Hematopoietic multipotent progenitor cell treated with erythropoietin and hydrocortisone succinate and interleukin-3 and kit ligand, for 4 days (in vitro differentiated cells): ENCODE data around the gene NKAP.
"Not testable (repeated sequence)": the region's sequence is repeated elsewhere in the genome, so short reads cannot be mapped to it uniquely, and the experiment has no call there.

Source experiments
- DNase-seq: peaks from one replicate; pipeline ENCODE4 v3.0.0-alpha.2; 2015

Gene NKAP

DNA sequence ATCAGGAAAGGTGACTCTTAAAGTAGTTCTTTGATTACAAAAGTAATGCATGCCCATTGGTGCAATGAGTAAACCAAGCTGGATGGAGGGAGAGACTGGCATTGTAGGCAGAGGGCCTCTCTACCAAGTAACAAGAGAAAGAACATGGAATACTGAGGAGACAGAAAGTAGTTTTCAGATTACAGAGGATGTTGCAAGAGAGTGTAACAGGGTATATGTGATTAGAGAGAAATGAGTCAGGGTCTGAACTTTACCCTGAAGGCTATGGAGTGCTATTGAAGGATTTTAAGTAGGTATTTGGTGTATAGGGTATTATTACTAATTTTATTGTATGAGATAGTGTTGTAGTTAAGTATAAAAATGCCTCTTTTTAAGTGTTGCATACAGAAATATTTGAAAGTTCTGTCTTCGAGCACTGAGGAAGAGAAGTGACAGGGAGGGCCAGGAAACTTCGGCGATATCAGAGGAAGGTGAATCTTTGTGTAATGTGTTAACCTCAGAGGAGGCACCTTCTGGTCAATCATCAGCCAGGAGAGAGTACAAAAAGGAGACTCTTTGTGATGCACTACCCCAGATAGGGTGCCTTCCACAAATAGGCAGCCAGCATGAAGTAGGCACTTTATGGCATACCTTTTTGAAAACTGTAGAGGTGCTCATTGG, 8.2 kb downstream of the NKAP start:
- no peak for DNase-seq

- DNase-seq: not testable (repeated sequence)
These were observed 21.2 kb downstream of the NKAP start for GRCh38 chrX:119922391-119922790.

GRCh38 chrX:119919835-119920585, 23.5 kb downstream of the NKAP start:
- DNase-seq: no peak

DNA sequence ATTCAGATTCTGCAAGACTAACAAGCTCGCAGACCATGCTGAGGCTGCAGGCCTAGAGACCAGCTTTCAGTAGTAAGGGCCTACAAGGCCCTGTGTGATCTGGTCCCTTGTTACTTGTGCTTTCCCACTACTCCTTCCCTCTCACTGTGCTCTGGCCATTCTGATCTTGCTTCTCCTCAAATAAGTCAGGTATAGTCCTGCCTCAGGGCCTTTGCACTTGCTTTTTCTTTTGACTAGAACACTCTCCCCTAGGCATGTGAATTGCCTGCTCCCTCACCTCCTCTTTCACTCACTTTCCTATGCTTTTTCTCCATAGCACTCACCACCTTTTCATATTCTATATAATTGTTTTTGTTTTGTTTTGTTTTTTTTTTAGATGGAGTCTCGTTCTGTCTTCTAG, 25.7 kb downstream of the NKAP start:
- DNase-seq: no peak

DNA sequence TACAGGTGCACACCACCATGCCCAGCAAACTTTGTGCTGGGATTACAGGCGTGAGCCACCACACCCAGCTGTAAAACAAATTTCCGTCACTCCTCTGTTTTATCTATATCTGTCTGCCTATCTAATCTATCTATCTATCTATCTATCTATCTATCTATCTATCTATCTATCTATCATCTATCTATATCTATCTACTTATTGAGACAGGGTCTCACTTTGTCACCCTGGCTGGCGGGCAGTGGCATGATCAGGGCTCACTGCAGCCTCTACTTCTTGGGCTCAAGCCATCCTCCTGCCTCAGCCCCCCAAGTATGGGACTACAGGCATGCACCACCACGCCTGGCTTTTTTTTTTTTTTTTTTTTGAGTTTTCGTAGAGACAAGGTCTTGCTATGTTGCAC, 27.2 kb downstream of the NKAP start:
- DNase-seq: no peak

GRCh38 chrX:119900976-119901375, 42.6 kb downstream of the NKAP start:
- peak; percentile 18 for DNase-seq

GRCh38 chrX:119899125-119899524, 44.4 kb downstream of the NKAP start:
- peak; percentile 31 for DNase-seq

- no peak for DNase-seq
These were observed 47.7 kb downstream of the NKAP start, which contains the start of gene AKAP14 for GRCh38 chrX:119895843-119896326. TSS of gene AKAP14 (plus strand) at chrX:119895893. CDS start at chrX:119903224, 7,331 bp downstream.

GRCh38 chrX:119891961-119892692, 51.4 kb downstream of the NKAP start:
- DNase-seq: not testable (repeated sequence)

DNA sequence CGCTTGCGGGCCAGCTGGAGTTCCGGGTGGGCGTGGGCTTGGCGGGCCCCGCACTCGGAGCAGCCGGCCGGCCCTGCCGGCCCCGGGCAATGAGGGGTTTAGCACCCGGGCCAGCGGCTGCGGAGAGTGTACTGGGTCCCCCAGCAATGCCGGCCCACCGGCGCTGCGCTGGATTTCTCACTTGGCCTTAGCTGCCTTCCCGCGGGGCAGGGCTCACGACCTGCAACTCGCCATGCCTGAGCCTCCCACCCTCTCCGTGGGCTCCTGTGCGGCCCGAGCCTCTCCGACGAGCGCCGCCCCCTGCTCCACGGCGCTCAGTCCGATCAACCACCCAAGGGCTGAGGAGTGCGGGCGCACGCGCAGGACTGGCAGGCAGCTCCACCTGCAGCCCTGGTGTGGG, 52.9 kb downstream of the NKAP start:
- DNase-seq: not testable (repeated sequence)

- DNase-seq: peak; percentile 81
These were observed 55.7 kb downstream of the NKAP start for GRCh38 chrX:119887721-119888425.

DNA sequence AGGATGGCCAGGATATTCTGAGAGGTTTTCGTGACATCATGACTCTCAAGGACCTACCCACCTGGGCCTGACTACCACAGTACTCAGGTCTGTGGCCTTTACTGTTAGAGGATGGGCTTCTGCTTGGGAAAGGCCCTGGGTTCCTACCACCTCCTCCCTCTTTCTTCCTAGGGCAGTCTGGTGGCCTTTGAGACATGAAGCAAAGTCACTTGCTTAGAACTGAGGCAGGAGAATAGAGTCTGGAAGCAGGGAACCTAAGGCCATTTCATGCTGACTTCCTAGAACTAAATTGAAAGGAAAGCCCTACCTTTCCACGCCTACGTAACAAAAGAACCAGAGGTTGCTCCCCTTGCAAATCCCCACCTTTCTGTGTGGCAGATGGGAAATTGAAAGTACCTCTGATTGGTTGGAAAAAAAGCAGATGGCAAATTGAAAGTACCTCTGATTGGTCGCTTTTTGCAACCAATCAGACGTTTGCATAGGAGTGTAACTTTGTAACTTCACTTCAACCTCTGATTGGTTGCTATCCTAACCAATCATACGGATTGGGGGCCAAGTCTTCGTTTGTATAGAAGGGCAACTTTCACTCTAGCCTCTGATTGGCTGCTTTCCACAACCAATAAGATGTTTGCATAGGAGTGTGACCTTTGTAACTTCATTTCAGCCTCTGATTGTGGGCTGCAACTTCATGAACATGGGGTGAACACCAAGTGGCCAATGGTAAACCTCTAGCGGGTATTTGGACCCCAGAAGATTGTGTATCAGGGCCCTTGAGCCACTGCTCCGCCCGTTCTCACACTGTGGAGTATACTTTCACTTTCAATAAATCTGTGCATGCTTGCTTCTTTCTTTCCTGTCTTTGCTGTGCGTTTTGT, 57.8 kb downstream of the NKAP start:
- peak; percentile 25 for DNase-seq

DNA sequence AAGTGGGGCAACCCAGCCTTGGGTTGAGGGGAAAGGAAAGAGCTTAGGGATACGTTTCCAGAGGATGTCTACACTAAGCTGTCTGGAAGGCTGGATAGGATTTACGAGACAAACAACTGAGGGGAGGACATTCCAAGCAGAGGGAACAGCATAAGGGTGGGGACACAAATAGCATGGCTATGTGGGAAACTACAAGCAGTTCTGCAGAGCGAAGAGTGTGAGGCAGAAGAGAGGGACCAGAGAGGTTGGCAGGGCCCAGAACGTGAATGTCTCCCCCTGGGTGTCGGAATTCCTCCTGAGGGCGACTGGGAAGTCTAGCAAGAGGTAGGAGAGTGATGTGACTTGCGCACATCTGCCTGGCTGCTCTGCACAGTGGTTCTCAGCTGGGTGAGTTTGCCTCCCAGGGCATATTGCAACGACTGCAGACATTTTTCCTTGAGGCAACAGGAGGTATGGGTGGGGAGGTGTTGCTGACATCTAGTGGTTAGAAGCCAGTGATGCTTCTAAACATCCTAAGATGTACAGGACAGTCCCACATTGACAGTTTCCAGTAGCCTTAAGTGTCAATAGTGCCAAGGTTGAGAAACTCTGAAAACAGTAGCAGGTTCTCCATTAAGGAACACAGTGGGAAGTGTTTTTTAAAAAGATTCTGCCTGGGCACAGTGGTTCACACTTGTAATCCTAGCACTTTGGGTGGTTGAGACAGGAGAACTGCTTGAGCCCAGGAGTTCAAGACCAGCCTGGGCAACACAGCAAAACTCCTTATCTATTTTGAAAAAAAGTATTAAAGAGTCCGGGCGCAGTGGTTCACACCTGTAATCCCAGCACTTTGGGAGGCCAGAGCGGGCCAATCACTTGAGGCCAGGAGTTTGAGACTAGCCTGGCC, 62.8 kb downstream of the NKAP start:
- DNase-seq: peak; percentile 76

DNA sequence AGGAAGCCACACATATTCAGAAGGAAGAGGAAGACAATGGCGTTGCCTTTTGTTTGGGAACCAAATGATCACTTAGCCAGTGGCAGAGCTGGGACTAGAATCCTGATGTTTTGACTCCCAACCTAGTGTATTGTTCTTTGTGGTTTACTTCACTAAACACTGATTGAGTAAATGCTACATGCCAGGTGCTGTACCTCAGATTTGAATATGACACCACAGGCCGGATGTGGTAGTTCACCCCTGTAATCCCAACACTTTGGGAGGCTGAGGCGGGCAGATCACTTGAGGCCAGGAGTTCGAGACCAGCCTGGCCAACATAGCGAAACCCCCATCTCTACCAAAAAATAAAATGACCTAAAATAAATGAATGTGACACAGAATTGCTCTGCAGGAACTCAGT, 63.5 kb downstream of the NKAP start:
- DNase-seq: no peak

- DNase-seq: no peak
These were observed 64.8 kb downstream of the NKAP start for GRCh38 chrX:119878740-119879139.

DNA sequence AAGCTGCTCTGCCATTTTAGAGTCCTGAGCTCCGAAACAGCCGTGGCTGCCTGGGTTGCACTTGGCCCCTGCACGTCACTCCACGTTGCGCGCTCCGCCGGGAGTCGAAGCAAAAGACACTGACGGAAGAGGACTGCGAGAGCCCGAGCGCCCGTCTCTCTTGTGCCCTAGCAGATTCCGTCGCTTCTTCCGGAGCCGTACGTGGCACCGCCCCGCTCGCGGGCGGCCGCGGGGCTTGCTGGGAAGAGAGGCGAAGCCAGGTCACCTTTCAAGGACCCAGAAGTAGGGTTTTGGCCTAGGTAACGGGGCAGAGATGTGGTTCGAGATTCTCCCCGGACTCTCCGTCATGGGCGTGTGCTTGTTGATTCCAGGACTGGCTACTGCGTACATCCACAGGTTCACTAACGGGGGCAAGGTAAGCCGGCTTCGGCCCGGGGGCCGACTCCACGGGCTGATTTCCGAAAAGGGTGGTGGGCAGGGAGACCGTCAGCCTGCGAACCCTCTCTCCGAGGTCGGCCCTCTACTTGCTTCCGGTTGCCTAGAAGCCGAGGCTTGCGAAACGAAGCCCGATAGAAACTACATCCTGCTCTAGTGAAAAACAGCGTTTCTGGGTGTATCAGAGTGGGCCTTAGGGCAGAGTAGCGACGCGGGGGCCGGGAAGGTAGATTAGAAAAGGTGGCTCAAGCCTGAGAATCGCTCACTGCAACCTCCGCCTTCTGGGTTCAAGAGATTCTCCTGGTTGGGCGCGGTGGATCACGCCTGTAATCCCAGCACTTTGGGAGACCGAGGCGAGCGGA, 71.8 kb downstream of the NKAP start, which contains the start of the genes NDUFA1 and RNF113A:
NDUFA1 (plus strand) TSS at position 234 of the 797 bp plus-strand sequence; CDS start at position 314, 80 bp downstream.
RNF113A (minus strand) TSS at position 135 of the 797 bp plus-strand sequence; CDS start at position 15, 120 bp downstream.
- DNase-seq: peak; percentile 95

- no peak for DNase-seq
These were observed 72.3 kb downstream of the NKAP start for GRCh38 chrX:119871245-119871598.
